HCT116 (cell line): Measurements from ENCODE around the gene MICAL3. TPM values are rescaled to one million over a fixed set of nuclear protein-coding genes. Genes with fewer than 3 reads are reported as not detected.

Source experiments
- ATAC-seq: fragments of 200-7000 bp; cut with Tn5 transposase; 2 replicates; pipeline ENCODE4 v1.9.1; 2020; ENCODE audit warnings: mild to moderate bottlenecking, moderate library complexity
- BruUV-seq: library from RNA; stranded (reverse); fragments of 400-500 nt; replicated peaks from 2 replicates; lab custom pipeline; 2021; lab: Mats Ljungman, UMichigan
- CTCF ChIA-PET: fragments of 300-600 bp; sonication (Branson Sonifier 250); formaldehyde crosslinking; loops from one replicate; lab custom pipeline; 2021; ENCODE audit warnings: antibody characterized with exemption; lab: Charles Lee
- POLR2A ChIA-PET: fragments of 300-600, 350-600 bp; sonication (Branson Sonifier 250); formaldehyde crosslinking; loops from one replicate; lab custom pipeline; 2021; ENCODE audit warnings: antibody characterized with exemption; lab: Charles Lee
- RAD21 ChIA-PET, 2 experiments: fragments of 300-600 bp; sonication (Branson Sonifier 250); formaldehyde crosslinking; loops; one replicate each; lab custom pipeline; 2023; ENCODE audit warnings: low total read pairs in 2 of 2; ENCODE audit not compliant: uncharacterized antibody in 2 of 2, unreplicated experiment in 2 of 2, low non-redundant PET in 1 of 2; lab: Charles Lee
- DNase-seq: peaks from one replicate; pipeline ENCODE4 v3.0.0-alpha.2; 2010; ENCODE audit warnings: low read depth, low spot score
- H2AFZ ChIP-seq: fragments of 200-600 bp; shearing (Covaris generic), sonication (generic); 2 replicates; pipeline ENCODE4 v1.6.1; 2017; ENCODE audit warnings: low read depth, mixed run types, mixed read lengths, antibody characterized with exemption, low read length; ENCODE audit not compliant: poor library complexity, severe bottlenecking
- H3K27ac ChIP-seq: 2 replicates; pipeline ENCODE4 v1.5.1; 2012; ENCODE audit warnings: low read depth, low read length
- H3K27me3 ChIP-seq: fragments of 200-600 bp; sonication (generic); 2 replicates; pipeline ENCODE4 v1.6.1; 2016; ENCODE audit warnings: mixed run types, low read length, mixed read lengths; ENCODE audit not compliant: insufficient read depth
- H3K36me3 ChIP-seq, 2 experiments: fragments of 200-500 bp in 1 of 2; fragments of 200-600 bp in 1 of 2; sonication (Bioruptor generic) in 1 of 2; sonication (generic) in 1 of 2; 2 replicates each; pipeline versions ENCODE4 v1.5.1 to v1.6.1; 2014 to 2016; ENCODE audit warnings: low read length in 2 of 2, inconsistent platforms in 1 of 2, mixed read lengths in 1 of 2, mixed run types in 1 of 2; ENCODE audit not compliant: insufficient read depth in 2 of 2, control insufficient read depth in 1 of 2
- H3K4me1 ChIP-seq, 2 experiments: fragments of 200-600 bp in 1 of 2; sonication (generic) in 1 of 2; 2 replicates each; pipeline versions ENCODE4 v1.5.1 to v1.6.1; 2012 to 2017; ENCODE audit warnings: low read length in 2 of 2, inconsistent platforms in 1 of 2, mild to moderate bottlenecking in 1 of 2, mixed read lengths in 1 of 2, mixed run types in 1 of 2, moderate library complexity in 1 of 2; ENCODE audit not compliant: insufficient read depth in 2 of 2, control insufficient read depth in 1 of 2
- H3K4me2 ChIP-seq: fragments of 200-600 bp; sonication (generic); 2 replicates; pipeline ENCODE4 v1.6.1; 2017; ENCODE audit warnings: mixed run types, low read length, mixed read lengths
- H3K4me3 ChIP-seq, 2 experiments: fragments of 200-600 bp in 1 of 2; sonication (generic) in 1 of 2; replicated peaks in 1 of 2; 2 replicates each; pipeline ENCODE4 v1.5.1; 2011 to 2016; ENCODE audit warnings: low read length in 2 of 2, control low read depth in 1 of 2, low read depth in 1 of 2, mild to moderate bottlenecking in 1 of 2, mixed read lengths in 1 of 2, mixed run types in 1 of 2
- H3K79me2 ChIP-seq: fragments of 200-600 bp; sonication (generic); 2 replicates; pipeline ENCODE4 v1.6.1; 2017; ENCODE audit warnings: mild to moderate bottlenecking, mixed run types, low read length, moderate library complexity, mixed read lengths; ENCODE audit not compliant: insufficient read depth
- H3K9ac ChIP-seq: fragments of 200-600 bp; sonication (generic); 2 replicates; pipeline ENCODE4 v1.6.1; 2016; ENCODE audit warnings: low read length, mixed read lengths
- H3K9me2 ChIP-seq: fragments of 200-600 bp; sonication (generic), shearing (Covaris generic); 2 replicates; pipeline ENCODE4 v1.6.1; 2017; ENCODE audit warnings: mixed run types, mild to moderate bottlenecking, moderate library complexity; ENCODE audit not compliant: insufficient read depth
- H3K9me3 ChIP-seq, 2 experiments: fragments of 200-500 bp in 1 of 2; fragments of 200-600 bp in 1 of 2; sonication (Bioruptor generic) in 1 of 2; sonication (generic) in 1 of 2; 2 replicates each; pipeline ENCODE4 v1.6.1; 2014 to 2017; ENCODE audit warnings: low read length in 2 of 2, mixed read lengths in 2 of 2, inconsistent platforms in 1 of 2, low read depth in 1 of 2, mild to moderate bottlenecking in 1 of 2, mixed run types in 1 of 2, moderate library complexity in 1 of 2; ENCODE audit not compliant: control insufficient read depth in 1 of 2, insufficient read depth in 1 of 2
- H4K20me1 ChIP-seq: fragments of 200-600 bp; sonication (generic), shearing (Covaris generic); 2 replicates; pipeline ENCODE4 v1.6.1; 2017; ENCODE audit warnings: mixed run types, mild to moderate bottlenecking, moderate library complexity; ENCODE audit not compliant: insufficient read depth
- CTCF ChIP-seq, 3 experiments: fragments of 200-600 bp in 1 of 3; sonication (generic) in 1 of 3; IDR thresholded peaks in 2 of 3; conservative IDR thresholded peaks in 1 of 3; 2 replicates each; pipeline ENCODE4 v1.5.1; 2012 to 2017; ENCODE audit warnings: low read depth in 2 of 3, low read length in 2 of 3, antibody characterized with exemption in 1 of 3, borderline replicate concordance in 1 of 3, control low read depth in 1 of 3, mild to moderate bottlenecking in 1 of 3, mixed read lengths in 1 of 3, mixed run types in 1 of 3, moderate library complexity in 1 of 3; ENCODE audit not compliant: insufficient read depth in 1 of 3
- EGR1 ChIP-seq: IDR thresholded peaks from 2 replicates; pipeline ENCODE4 v1.6.1; 2012; ENCODE audit warnings: low read depth
- EZH2 ChIP-seq: fragments of 200-600 bp; sonication (generic); IDR thresholded peaks from 2 replicates; pipeline ENCODE4 v1.6.1; 2017; ENCODE audit warnings: antibody characterized with exemption, mixed run types
- EZH2phosphoT487 ChIP-seq: fragments of 200-600 bp; IDR thresholded peaks from 2 replicates; pipeline ENCODE4 v1.6.1; 2018; ENCODE audit warnings: antibody characterized with exemption, borderline replicate concordance
- JUND ChIP-seq: IDR thresholded peaks from 2 replicates; pipeline ENCODE4 v1.6.1; 2012
- MAX ChIP-seq: IDR thresholded peaks from 2 replicates; pipeline ENCODE4 v1.6.1; 2012
- POLR2AphosphoS5 ChIP-seq: IDR thresholded peaks from 2 replicates; pipeline ENCODE4 v1.6.1; 2011; ENCODE audit warnings: mild to moderate bottlenecking, low read depth, low read length, moderate library complexity
- SIN3A ChIP-seq: IDR thresholded peaks from 2 replicates; pipeline ENCODE4 v1.6.1; 2012; ENCODE audit warnings: low read depth
- SP1 ChIP-seq: IDR thresholded peaks from 2 replicates; pipeline ENCODE4 v1.6.1; 2012; ENCODE audit warnings: low read depth
- TCF7L2 ChIP-seq: IDR thresholded peaks from 2 replicates; pipeline ENCODE4 v1.7.0; 2011; ENCODE audit warnings: borderline replicate concordance, inconsistent platforms; ENCODE audit not compliant: insufficient read depth, insufficient read length; ENCODE audit errors: extremely low read depth
- YY1 ChIP-seq: IDR thresholded peaks from 2 replicates; pipeline ENCODE4 v1.6.1; 2011; ENCODE audit warnings: low read length, low read depth, moderate library complexity, mild to moderate bottlenecking; ENCODE audit not compliant: insufficient replicate concordance; ENCODE audit errors: extremely low read depth
- ZBTB33 ChIP-seq: IDR thresholded peaks from 2 replicates; pipeline ENCODE4 v1.6.1; 2011; ENCODE audit warnings: mild to moderate bottlenecking, low read length, moderate library complexity; ENCODE audit not compliant: insufficient replicate concordance; ENCODE audit errors: extremely low read depth
- ZNF274 ChIP-seq: fragments of 200-500 bp; sonication (Bioruptor generic); IDR thresholded peaks from 2 replicates; pipeline ENCODE4 v1.6.1; 2014; ENCODE audit warnings: mild to moderate bottlenecking, low read depth, low read length, inconsistent platforms
- intact Hi-C: fragments of 100-400 bp; cut with micrococcal nuclease; formaldehyde crosslinking; loops from 2 replicates; pipeline ENCODE4 v1.10.0; 2022
- total RNA-seq: library from RNA; stranded (reverse); gene quantifications from one replicate; pipeline ENCODE4 v1.2.1, GENCODE V29; 2021; ENCODE audit not compliant: unreplicated experiment

MICAL3 gene
- total RNA-seq, 1 experiment from 2014 or later, result 30.8 TPM

- no peaks in the 10 kb centered on the region for H3K9me2 ChIP-seq
- RAD21 ChIA-PET, result no interaction called here
- H3K27ac ChIP-seq, result no peak overlapping the region
- CTCF ChIA-PET, result no interaction called here
- TF ChIP-seq SP1 (no peak), EGR1 (no peak), EZH2 (no peak), MAX (no peak), ZBTB33 (no peak), CTCF (IDR thresholded peaks at IDR 0.05 in 2 of 3, conservative IDR thresholded peaks at IDR 0.05 in 1 of 3; ENCODE audit: borderline replicate concordance in 1 of 3, insufficient read depth in 1 of 3, low read depth in 2 of 3, low read length in 2 of 3) (no peak), JUND (no peak), SIN3A (no peak), POLR2AphosphoS5 (no peak), TCF7L2 (no peak), EZH2phosphoT487 (no peak), ZNF274 (no peak), YY1 (no peak)
- no peak for ATAC-seq
- H3K27me3 ChIP-seq, result no peaks in the 10 kb centered on the region
- DNase-seq, result no peak
- peaks cover 0 to 5% of the 10 kb centered on the region in 2 experiments; a peak in 2 of 4 replicates for H3K4me1 ChIP-seq
- no peak overlapping the region for H3K9ac ChIP-seq
- no peaks in the 10 kb centered on the region for H4K20me1 ChIP-seq
- H3K4me3 ChIP-seq, result no peak overlapping the region
- intact Hi-C loops, result no loop called here
- H3K4me2 ChIP-seq, result no peak overlapping the region
- H2AFZ ChIP-seq, result no peak overlapping the region
- POLR2A ChIA-PET, result no interaction called here
- no TSS peak for BruUV-seq
- H3K9me3 ChIP-seq, result no peaks in the 10 kb centered on the region
- H3K79me2 ChIP-seq, result peaks cover 88% of the 10 kb centered on the region
- no peaks in the 10 kb centered on the region for H3K36me3 ChIP-seq
Measured at GRCh38 chr22:17981497-17981896, 42.9 kb downstream of the MICAL3 start.
